ENCODE data around the gene ETV3L.

Gene ETV3L

GRCh38 chr1:157096881-157097280, 2.7 kb downstream of the ETV3L start:
- ATAC-seq = no peak
- TF ChIP-seq POU6F1 (CRISPR knock-in tag; IDR thresholded peaks at IDR 0.05; ENCODE audit: borderline replicate concordance, low read depth) (no peak), TSHZ2 (CRISPR knock-in tag; IDR thresholded peaks at IDR 0.05) (no peak), ZNF70 (CRISPR knock-in tag; IDR thresholded peaks at IDR 0.05) (no peak), PPARA (CRISPR knock-in tag; IDR thresholded peaks at IDR 0.05; ENCODE audit: borderline replicate concordance) (no peak), TCF4 (CRISPR knock-in tag; IDR thresholded peaks at IDR 0.05; ENCODE audit: borderline replicate concordance) (no peak), ZNF565 (CRISPR knock-in tag; conservative IDR thresholded peaks at IDR 0.05; ENCODE audit: low read depth) (no peak), ISL1 (CRISPR knock-in tag; IDR thresholded peaks at IDR 0.05) (no peak), ZNF8 (CRISPR knock-in tag; IDR thresholded peaks at IDR 0.05) (no peak), GLIS3 (CRISPR knock-in tag; IDR thresholded peaks at IDR 0.05) (no peak), SNAI2 (CRISPR knock-in tag; IDR thresholded peaks at IDR 0.05) (no peak), ZC3H10 (CRISPR knock-in tag; IDR thresholded peaks at IDR 0.05) (no peak), CREB5 (CRISPR knock-in tag; IDR thresholded peaks at IDR 0.05; ENCODE audit: low read depth) (no peak)

GRCh38 chr1:157095551-157095950, 4.1 kb downstream of the ETV3L start:
- no peak for ATAC-seq
- TF ChIP-seq CREB5 (CRISPR knock-in tag; IDR thresholded peaks at IDR 0.05; ENCODE audit: low read depth) = no peak
- TF ChIP-seq ISL1 (CRISPR knock-in tag; IDR thresholded peaks at IDR 0.05) = no peak
- TF ChIP-seq CSRNP3 (CRISPR knock-in tag; IDR thresholded peaks at IDR 0.05) = no peak
- no peak for TF ChIP-seq ZFP3 (CRISPR knock-in tag; IDR thresholded peaks at IDR 0.05)
- no peak for TF ChIP-seq ESRRG (CRISPR knock-in tag; IDR thresholded peaks at IDR 0.05)
- no peak for TF ChIP-seq RARB (CRISPR knock-in tag; IDR thresholded peaks at IDR 0.05)

- TF ChIP-seq ESRRG (CRISPR knock-in tag; IDR thresholded peaks at IDR 0.05) (no peak), OSR1 (CRISPR knock-in tag; IDR thresholded peaks at IDR 0.05) (no peak), CSDC2 (CRISPR knock-in tag; IDR thresholded peaks at IDR 0.05) (no peak), GLIS3 (CRISPR knock-in tag; IDR thresholded peaks at IDR 0.05) (no peak), ZFP3 (CRISPR knock-in tag; IDR thresholded peaks at IDR 0.05) (no peak), PPARA (CRISPR knock-in tag; IDR thresholded peaks at IDR 0.05; ENCODE audit: borderline replicate concordance) (no peak)
- ATAC-seq = no peak
Observed at GRCh38 chr1:157095091-157095490, 4.5 kb downstream of the ETV3L start.

GRCh38 chr1:157092831-157093230, 6.8 kb downstream of the ETV3L start:
- no peak for ATAC-seq
- TF ChIP-seq TSHZ2 (CRISPR knock-in tag; IDR thresholded peaks at IDR 0.05) (no peak), TOX (CRISPR knock-in tag; IDR thresholded peaks at IDR 0.05; ENCODE audit: borderline replicate concordance) (no peak), ZC3H10 (CRISPR knock-in tag; IDR thresholded peaks at IDR 0.05) (no peak), RARB (CRISPR knock-in tag; IDR thresholded peaks at IDR 0.05) (no peak), ZNF8 (CRISPR knock-in tag; IDR thresholded peaks at IDR 0.05) (no peak), ZNF70 (CRISPR knock-in tag; IDR thresholded peaks at IDR 0.05) (no peak), OSR1 (CRISPR knock-in tag; IDR thresholded peaks at IDR 0.05) (no peak), BACH2 (CRISPR knock-in tag; IDR thresholded peaks at IDR 0.05; ENCODE audit: borderline replicate concordance) (no peak), ZFP30 (CRISPR knock-in tag; IDR thresholded peaks at IDR 0.05) (no peak), ARNTL (CRISPR knock-in tag; IDR thresholded peaks at IDR 0.05; ENCODE audit: borderline replicate concordance, low read depth) (no peak)

Measured in SK-N-SH treated with all-trans-retinoic acid at 6 μM for 48 hours (cell line).